GM18499 (cell line): ENCODE measurements around the gene PADI2.

Source experiments
- ATAC-seq: cut with Tn5 transposase; IDR thresholded peaks from one replicate; pipeline ENCODE4 v1.9.1; 2021; ENCODE audit warnings: moderate number of reproducible peaks; ENCODE audit not compliant: insufficient read depth, unreplicated experiment

The PADI2 gene

GRCh38 chr1:17119076-17119772 is at the start of gene PADI2:
PADI2 (minus strand) TSS chr1:17119451; CDS start chr1:17119371, 80 bp downstream.
- ATAC-seq = no peak

DNA sequence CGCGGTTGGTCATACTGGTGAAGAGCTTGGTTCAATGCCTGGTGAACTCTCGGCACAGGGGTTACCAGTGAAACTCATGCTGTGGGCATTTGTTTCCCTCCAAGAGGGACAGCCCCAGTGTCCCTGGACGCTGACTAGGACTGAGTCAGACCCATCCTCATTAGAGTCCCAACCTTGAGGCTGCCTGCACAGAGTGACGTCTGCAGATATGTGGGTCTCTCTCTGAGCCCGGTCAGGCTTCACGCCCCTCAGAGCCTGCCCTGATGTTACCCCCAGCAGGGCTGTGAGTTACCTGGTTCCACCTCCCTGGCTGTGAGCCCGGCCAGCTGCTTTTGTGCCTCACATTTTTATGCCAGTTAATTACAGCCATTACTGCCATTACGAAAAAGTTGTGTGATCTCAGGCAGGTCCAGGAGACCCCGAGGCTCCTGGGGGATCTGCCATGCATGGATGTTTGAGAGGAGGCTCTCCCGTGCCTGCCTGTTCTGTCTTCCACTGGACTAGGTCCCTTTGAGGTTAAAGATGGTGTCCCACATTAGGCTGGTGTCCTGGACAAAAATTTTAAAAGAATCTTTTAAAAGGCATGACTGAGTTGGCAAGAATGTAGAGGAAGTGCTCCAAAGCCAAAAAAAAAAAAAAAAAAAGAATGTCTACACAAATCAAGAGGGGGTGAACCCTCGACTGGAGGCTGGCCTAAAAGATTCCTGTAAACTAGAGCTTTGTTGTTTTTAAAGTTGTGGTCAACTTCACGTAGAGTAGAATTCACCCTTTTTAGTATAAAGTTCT is 49.0 kb upstream of the PADI2 start:
- ATAC-seq = no peak

DNA sequence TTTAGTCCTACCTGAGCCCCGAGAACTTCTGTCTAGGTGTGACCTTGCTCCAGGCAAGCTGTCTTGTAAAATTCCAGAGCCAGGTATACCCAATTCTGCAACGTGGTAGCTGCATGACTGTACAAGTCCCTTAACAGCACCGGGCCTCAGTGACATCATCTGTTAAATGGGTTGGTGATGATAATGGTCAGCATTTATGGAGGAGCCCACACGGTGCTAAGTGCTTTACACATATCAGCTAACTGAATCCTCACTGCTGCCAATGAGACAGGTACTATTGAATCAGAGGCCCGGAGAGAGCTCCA is 48.5 kb upstream of the PADI2 start:
- ATAC-seq = no peak

DNA sequence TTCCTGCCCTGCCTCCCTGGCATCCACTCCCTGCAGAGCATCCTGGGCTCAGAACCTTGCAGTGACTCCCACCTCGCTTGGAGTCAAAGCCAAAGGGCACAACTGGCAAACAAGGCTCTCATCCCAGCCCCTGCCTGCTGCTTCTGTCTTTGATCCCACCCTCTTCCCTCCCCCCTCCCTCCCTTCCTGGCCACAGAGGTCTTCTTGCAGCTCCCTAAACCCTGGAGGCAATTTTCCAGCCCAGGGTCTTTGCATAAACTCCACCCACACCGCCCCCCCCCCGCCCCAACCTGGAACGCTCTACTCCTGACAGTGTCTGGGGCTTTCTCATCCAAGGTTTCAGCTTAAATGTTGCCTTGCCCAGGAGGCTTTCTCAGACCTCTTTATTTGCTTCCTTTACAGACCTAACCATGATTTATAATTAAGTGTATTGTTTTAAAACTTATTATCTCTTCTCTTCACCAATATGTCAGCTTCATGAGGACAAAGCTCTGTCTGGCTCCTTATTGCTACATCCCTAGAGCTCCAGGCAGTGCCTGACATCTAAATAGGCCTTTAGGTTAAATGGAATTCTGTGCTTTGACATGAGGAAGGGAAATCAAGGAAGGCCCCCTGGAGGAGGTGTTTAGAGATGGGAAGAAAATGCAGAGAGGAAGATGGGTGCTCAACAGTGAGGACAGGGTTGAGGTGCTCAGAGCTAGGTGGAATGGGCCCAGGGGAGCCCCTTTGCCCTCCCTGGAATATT is 48.0 kb upstream of the PADI2 start:
- ATAC-seq = no peak

GRCh38 chr1:17165823-17166222 is 46.6 kb upstream of the PADI2 start:
- no peak for ATAC-seq

DNA sequence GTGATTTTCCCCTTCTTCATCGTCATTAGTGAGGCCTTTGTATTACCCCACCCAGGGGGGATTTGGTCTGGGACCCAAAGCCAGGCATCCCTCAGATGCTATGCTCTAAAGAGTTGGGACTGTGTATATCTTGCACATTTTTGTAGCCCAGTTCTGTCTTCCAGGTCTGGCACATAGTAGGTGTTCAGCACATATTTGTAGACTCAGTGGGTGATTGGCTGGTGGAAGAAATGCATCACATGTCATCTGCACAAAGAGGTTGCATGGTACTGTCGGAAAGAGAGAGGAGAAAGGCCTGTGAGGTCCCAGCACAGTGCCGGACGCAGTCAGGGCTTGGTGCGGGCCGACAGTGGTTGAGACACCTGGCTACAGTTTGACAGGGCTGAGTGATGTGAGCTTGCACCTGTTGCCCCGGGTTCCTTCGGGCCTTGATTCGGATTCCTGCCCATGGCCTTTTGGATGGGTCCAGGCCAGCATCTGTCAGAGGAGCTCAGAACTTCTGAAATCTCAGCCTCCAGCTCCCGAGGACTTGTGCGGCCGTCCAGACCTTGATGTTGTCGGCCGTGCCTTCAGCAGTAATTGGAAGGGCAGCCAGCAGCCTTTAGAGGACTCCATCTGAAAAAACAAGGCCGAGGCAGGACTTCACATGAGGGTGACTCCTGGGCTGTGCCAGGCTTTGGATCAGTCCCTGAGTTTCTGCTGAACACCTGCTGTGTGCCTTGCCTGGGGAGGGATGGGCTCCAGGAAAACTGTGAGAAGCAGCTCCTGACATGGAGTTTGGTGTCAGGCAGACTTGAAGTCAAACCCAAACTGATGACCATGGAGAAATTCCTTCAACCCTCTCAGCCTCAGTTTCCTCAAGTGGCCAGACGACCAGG is 44.8 kb upstream of the PADI2 start:
- no peak for ATAC-seq

- ATAC-seq = no peak
Measured at GRCh38 chr1:17163371-17163770, 44.1 kb upstream of the PADI2 start.

DNA sequence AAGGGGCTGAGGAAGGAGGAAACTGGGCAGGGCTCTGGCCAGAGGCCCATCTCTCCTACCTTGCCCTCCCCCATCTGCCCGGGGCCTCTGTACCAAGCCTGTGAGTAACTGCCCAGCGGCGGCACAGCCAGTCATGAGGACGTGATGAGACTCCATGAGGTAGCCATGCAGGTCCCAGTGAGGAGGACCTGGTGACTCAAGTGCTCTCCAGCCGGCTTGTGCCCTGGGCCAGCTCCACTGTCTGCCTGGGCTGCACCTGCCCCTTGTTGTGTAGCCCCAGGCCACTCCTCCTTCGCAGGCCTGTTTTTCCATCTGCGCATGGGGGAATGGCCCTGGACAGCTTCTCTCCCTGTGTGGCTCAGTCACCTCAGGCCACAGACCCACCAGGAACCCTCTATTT is 43.7 kb upstream of the PADI2 start:
- no peak for ATAC-seq

DNA sequence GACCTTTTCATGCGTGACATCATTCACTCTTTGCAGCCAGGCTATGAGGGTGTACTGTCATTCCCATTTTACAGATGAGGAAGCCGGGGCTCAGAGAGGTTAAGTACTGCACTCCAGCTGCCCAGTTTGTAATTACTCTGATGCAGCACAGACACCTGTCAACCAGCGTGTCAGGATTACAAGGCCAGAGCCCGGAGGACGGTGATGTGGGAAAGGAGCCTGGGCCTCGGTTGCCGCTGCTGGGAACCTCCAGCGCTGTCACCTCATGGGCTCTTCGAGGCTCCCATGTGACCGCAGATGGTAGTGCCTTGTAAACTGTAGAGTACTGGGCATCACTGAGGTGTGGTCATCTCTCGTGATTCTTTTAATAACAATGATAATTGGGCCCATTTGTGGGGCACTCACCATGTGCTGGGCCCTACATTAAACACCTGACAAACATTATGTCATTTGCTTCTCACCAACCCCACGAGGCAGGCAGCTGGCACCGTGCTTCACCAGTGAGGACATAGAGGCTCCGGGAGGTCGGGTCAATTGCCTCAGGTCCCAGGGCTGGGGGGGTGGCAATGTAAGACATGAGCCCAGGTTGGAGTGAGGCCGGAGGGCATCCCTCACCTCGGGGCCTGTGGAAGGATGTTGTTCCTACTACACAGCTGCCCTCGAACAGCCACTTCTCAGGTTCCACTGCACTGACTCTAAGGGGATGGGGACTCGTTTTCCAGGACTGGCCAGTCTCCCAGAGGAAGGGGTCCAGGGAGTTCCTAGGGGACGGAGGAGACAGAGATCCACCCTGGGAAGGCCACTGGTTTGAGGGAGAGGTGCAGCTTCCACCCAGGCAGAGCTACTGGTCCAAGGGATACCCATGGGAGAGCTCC is 42.9 kb upstream of the PADI2 start:
- ATAC-seq = no peak

DNA sequence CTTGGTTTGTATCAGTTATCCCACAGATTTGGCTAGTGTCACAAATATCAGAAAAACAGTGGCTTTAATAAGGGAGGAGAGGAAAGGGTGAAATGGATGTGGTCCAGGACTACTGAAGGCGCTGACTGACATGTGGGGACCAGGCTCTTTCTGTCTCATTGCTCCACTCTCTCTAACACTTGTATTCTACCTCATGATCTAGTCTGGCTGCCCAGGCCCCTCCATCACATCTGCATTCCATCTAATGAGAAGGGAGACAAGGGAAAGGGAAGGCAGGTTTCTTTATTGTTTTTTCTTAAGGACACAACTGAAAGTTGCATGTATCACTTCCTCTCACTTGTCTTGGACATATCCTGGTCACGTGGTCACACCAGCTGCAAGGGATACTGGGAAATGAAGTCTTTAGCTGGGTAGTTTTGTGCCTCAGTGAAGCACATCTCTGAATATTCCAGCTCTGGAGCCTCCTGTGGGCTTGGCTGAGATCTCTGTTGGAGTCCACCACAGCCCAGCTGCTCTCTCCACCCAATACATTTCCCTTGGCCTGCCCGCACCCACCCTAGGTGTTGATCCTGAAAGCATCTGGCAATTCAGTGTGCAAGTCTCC is 42.0 kb upstream of the PADI2 start:
- no peak for ATAC-seq

GRCh38 chr1:17158961-17159360 is 39.7 kb upstream of the PADI2 start:
- no peak for ATAC-seq

DNA sequence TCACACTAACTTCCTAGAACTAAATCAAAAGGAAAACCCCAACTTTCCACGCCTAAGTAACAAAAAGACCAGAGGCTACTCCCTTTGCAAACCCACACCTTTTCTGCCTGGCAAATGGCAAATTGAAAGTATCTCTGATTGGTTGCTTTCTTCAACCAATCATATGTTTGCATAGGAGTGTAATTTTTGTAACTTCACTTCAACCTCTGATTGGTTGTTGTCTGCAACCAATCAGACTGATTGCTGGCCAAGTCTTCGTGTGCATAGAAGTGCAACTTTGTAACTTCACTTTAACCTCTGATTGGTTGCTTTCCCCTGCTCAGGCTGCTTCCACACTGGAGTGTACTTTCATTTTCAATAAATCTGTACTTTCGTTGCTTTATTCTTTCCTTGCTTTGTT is 36.9 kb upstream of the PADI2 start:
- no peak for ATAC-seq

GRCh38 chr1:17155257-17155920 is 36.1 kb upstream of the PADI2 start:
- ATAC-seq = no peak

DNA sequence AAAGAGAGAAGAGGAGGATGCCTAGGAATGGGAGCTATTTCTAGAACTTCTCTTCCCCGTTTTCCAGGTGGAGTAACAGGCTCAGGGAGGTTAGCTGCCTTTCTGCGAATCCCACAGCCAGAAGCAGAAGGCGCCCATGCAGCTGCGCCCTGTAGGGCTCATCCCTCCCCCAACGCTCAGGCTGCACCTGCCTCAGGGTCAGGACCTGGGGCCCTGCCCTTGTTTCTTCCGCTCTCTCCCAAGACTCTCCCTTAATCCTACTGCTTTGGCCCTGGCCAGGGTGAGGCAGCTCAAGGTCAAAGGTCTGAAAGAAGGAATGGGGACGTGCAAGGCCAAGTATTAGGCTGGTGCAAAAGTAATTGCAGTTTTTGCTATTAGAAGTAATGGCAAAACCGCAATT is 30.5 kb upstream of the PADI2 start:
- ATAC-seq = no peak

GRCh38 chr1:17148950-17149608 is 29.8 kb upstream of the PADI2 start:
- ATAC-seq = no peak

GRCh38 chr1:17145648-17146047 is 26.4 kb upstream of the PADI2 start:
- ATAC-seq = no peak

- ATAC-seq = no peak
Measured at GRCh38 chr1:17143760-17144159, 24.5 kb upstream of the PADI2 start.
